GM23338 (cell line): ENCODE results near the gene CHP1.

ENCODE experiments used
- TF ChIP-seq, protein P1 (sequence below), 2 experiments: fragments of 200-600 bp in 1 of 2; sonication (generic) in 1 of 2; conservative IDR thresholded peaks; 2 replicates each; pipeline versions ENCODE4 v1.5.1 to v1.6.1; 2016 to 2017; ENCODE audit warnings: antibody characterized with exemption in 2 of 2, low read depth in 2 of 2, mild to moderate bottlenecking in 2 of 2, moderate library complexity in 1 of 2
- TF ChIP-seq, protein P2 (sequence below): IDR thresholded peaks from 2 replicates; pipeline ENCODE4 v1.6.1; 2016; ENCODE audit warnings: antibody characterized with exemption

DNA sequence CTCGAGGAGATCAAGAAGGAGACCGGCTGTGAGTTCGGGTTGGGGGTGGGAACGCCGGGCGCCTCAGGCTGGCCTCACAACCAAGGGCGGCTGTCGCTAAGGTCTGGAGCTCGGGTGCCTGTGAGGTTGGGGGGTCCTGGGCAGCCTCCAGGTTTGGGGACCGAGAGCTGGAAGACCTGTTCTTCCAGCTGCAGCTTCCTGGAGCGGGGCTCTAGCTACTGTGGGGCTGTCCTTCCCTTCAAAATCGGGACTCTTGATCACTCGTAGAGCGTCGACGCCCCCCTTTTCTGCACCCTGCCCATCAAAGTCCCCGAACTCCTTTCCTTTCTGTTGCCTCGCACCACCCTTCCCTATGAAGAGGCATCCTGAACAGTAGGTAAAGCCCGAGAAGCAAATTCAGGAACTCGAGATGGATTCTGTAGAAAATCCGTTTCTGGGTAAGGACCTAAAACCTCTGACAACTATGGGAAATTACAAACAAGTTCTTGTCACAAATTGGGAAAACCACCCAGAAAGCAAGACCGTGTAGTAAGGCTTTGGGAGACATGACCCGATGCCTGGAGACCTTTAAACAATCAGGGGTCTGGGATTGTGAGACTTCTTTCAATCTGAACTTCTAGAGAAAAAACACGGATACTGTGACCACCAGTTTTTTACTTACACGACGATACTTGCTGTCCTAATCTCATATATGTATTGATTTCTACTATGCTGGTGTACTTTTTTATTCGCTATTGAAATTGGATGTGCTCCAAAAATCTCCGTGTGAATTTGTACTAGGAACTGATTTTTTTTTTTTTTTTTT, 556 bp downstream of the CHP1 start:
- TF ChIP-seq, protein P1, sequence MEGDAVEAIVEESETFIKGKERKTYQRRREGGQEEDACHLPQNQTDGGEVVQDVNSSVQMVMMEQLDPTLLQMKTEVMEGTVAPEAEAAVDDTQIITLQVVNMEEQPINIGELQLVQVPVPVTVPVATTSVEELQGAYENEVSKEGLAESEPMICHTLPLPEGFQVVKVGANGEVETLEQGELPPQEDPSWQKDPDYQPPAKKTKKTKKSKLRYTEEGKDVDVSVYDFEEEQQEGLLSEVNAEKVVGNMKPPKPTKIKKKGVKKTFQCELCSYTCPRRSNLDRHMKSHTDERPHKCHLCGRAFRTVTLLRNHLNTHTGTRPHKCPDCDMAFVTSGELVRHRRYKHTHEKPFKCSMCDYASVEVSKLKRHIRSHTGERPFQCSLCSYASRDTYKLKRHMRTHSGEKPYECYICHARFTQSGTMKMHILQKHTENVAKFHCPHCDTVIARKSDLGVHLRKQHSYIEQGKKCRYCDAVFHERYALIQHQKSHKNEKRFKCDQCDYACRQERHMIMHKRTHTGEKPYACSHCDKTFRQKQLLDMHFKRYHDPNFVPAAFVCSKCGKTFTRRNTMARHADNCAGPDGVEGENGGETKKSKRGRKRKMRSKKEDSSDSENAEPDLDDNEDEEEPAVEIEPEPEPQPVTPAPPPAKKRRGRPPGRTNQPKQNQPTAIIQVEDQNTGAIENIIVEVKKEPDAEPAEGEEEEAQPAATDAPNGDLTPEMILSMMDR (conservative IDR thresholded peaks at IDR 0.05; ENCODE audit: low read depth in 2 of 2) = no peak
- TF ChIP-seq, protein P2, sequence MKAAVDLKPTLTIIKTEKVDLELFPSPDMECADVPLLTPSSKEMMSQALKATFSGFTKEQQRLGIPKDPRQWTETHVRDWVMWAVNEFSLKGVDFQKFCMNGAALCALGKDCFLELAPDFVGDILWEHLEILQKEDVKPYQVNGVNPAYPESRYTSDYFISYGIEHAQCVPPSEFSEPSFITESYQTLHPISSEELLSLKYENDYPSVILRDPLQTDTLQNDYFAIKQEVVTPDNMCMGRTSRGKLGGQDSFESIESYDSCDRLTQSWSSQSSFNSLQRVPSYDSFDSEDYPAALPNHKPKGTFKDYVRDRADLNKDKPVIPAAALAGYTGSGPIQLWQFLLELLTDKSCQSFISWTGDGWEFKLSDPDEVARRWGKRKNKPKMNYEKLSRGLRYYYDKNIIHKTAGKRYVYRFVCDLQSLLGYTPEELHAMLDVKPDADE = no peak
